ENCODE results near the gene EPB42.

EPB42 gene

GRCh38 chr15:43220991-43221403 lies at the start of gene EPB42:
EPB42 (minus strand) TSS chr15:43221018; CDS start chr15:43220825, 193 bp downstream.
- TF ChIP-seq, protein P1, sequence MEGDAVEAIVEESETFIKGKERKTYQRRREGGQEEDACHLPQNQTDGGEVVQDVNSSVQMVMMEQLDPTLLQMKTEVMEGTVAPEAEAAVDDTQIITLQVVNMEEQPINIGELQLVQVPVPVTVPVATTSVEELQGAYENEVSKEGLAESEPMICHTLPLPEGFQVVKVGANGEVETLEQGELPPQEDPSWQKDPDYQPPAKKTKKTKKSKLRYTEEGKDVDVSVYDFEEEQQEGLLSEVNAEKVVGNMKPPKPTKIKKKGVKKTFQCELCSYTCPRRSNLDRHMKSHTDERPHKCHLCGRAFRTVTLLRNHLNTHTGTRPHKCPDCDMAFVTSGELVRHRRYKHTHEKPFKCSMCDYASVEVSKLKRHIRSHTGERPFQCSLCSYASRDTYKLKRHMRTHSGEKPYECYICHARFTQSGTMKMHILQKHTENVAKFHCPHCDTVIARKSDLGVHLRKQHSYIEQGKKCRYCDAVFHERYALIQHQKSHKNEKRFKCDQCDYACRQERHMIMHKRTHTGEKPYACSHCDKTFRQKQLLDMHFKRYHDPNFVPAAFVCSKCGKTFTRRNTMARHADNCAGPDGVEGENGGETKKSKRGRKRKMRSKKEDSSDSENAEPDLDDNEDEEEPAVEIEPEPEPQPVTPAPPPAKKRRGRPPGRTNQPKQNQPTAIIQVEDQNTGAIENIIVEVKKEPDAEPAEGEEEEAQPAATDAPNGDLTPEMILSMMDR (conservative IDR thresholded peaks at IDR 0.05): no peak
- no peak for TF ChIP-seq ZFX (IDR thresholded peaks at IDR 0.05)
- H3K27ac ChIP-seq: no peak within 1 kb of the TSS

- TF ChIP-seq, protein P1 (conservative IDR thresholded peaks at IDR 0.05): no peak
- TF ChIP-seq ZFX (IDR thresholded peaks at IDR 0.05): no peak
Observed at GRCh38 chr15:43270113-43270665, 49.4 kb upstream of the EPB42 start.

GRCh38 chr15:43268111-43269105 lies 47.6 kb upstream of the EPB42 start:
- no peak for TF ChIP-seq ZFX (IDR thresholded peaks at IDR 0.05)
- TF ChIP-seq, protein P1 (conservative IDR thresholded peaks at IDR 0.05): no peak
- no peak overlapping the region for H3K27ac ChIP-seq

More at GRCh38 chr15:43270113-43270665, 49.4 kb upstream of the EPB42 start:
- no peak overlapping the region for H3K27ac ChIP-seq

- TF ChIP-seq, protein P1 (conservative IDR thresholded peaks at IDR 0.05): no peak
- TF ChIP-seq ZFX (IDR thresholded peaks at IDR 0.05): no peak
- H3K27ac ChIP-seq: no peak overlapping the region
Observed at GRCh38 chr15:43267439-43267838, 46.6 kb upstream of the EPB42 start.

- no peak within 1 kb of the TSS for H3K27ac ChIP-seq
- TF ChIP-seq, protein P1 (conservative IDR thresholded peaks at IDR 0.05): no peak
- TF ChIP-seq ZFX (IDR thresholded peaks at IDR 0.05): no peak
Observed at GRCh38 chr15:43266834-43267233, 46.0 kb upstream of the EPB42 start, which contains the start of gene TGM5. TGM5 (minus strand) TSS chr15:43266928; CDS start chr15:43266849, 79 bp downstream.

DNA sequence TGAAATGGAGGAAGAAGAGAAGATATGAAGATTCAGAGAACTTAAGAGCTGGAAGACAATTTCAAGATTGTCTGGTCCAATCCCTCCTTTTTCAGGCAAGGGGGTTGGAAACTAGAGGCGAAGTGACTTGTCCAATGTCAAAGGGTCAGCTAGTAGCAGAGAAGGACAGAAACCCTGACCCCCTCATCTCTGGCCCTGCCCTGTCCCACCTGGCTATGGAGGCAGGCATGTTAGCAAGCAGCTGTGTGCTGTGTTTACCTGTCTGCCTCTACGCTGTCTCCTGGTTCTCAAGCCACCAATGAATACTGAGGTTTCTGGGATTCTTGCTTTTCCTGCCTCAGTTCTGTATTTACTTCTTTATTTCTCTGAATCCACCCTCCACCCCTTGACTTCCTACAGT lies 45.6 kb upstream of the EPB42 start:
- H3K27ac ChIP-seq: no peak overlapping the region
- TF ChIP-seq, protein P1 (conservative IDR thresholded peaks at IDR 0.05): no peak
- TF ChIP-seq ZFX (IDR thresholded peaks at IDR 0.05): no peak

All from C4-2B (cell line).